Stimulated activated memory B cell treated with anti-CD40 and anti-IgM and Interleukin-4, amounts not matched to agents 10 μg/mL and 1 μg/mL and 100 μg/mL, for 72 hours (primary cell): ENCODE measurements around the gene SNU13.
"Not testable (repeated sequence)": the region's sequence is repeated elsewhere in the genome, so short reads cannot be mapped to it uniquely, and the experiment has no call there.

Source experiments
- ATAC-seq: fragments of 150-1000 bp; cut with Tn5 transposase; 2 replicates; pipeline ENCODE4 v1.10.0; 2021
- H3K27ac Mint-ChIP-seq: one replicate; pipeline ENCODE4 v1.8.0; 2022; ENCODE audit warnings: mild to moderate bottlenecking, mixed read lengths
- H3K27me3 Mint-ChIP-seq: one replicate; pipeline ENCODE4 v1.8.0; 2022; ENCODE audit warnings: mixed read lengths
- H3K36me3 Mint-ChIP-seq: one replicate; pipeline ENCODE4 v1.8.0; 2022; ENCODE audit warnings: mixed read lengths
- H3K4me1 Mint-ChIP-seq: one replicate; pipeline ENCODE4 v1.8.0; 2022; ENCODE audit warnings: mixed read lengths
- H3K4me3 Mint-ChIP-seq: one replicate; pipeline ENCODE4 v1.8.0; 2022; ENCODE audit warnings: mild to moderate bottlenecking, moderate library complexity, mixed read lengths
- H3K9me3 Mint-ChIP-seq: one replicate; pipeline ENCODE4 v1.8.0; 2022; ENCODE audit warnings: mixed read lengths

SNU13 gene

DNA sequence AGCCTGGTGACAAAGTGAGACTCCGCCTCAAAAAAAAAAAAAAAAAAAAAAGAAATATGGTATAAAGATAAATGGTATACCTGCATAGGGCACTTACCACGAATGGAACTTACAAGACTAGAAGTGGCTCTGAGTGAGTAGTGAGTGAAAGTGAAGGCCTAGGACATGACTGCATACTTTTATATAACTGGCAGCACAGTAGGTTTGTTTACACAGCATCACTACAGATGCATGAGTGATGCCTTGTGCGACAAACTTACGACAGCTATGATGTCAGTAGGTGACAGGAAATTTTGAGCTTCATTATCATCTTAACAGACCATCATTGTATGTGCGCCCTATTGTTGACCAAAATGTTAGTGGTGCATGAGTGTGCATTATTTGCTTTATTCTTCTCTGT is 49.9 kb downstream of the SNU13 start:
- peaks cover 46% of the 10 kb centered on the region for H3K36me3 Mint-ChIP-seq

DNA sequence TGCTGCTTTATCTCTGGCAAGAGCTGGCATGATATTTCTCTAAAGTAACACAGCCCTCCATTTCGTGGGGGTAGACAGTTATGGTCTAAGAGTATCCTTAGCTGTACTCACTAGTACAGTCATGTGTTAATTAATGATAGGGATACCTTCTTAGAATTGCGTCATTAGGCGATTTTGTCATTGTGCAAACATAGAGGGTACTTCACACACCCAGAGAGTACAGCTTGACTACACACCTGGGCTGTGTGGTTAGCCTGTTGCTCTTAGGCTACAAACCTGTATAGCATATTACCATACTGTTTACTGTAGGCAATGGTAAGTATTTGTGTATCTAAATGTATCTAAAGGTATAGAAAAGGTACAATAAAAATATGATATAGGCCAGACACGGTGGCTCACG is 50.5 kb downstream of the SNU13 start:
- Mint-ChIP-seq H3K4me3 (no peak overlapping the region), H3K27ac (no peak overlapping the region), H3K36me3 (peaks cover 46% of the 10 kb centered on the region), H3K4me1 (peaks cover 6% of the 10 kb centered on the region), H3K9me3 (no peaks in the 10 kb centered on the region), H3K27me3 (no peaks in the 10 kb centered on the region)
- ATAC-seq: no peak

More for the DNA sequence above, 49.9 kb downstream of the SNU13 start:
- H3K4me3 Mint-ChIP-seq: no peak overlapping the region
- no peak for ATAC-seq
- H3K27ac Mint-ChIP-seq: no peak overlapping the region
- peaks cover 6% of the 10 kb centered on the region for H3K4me1 Mint-ChIP-seq
- H3K9me3 Mint-ChIP-seq: no peaks in the 10 kb centered on the region
- H3K27me3 Mint-ChIP-seq: no peaks in the 10 kb centered on the region

DNA sequence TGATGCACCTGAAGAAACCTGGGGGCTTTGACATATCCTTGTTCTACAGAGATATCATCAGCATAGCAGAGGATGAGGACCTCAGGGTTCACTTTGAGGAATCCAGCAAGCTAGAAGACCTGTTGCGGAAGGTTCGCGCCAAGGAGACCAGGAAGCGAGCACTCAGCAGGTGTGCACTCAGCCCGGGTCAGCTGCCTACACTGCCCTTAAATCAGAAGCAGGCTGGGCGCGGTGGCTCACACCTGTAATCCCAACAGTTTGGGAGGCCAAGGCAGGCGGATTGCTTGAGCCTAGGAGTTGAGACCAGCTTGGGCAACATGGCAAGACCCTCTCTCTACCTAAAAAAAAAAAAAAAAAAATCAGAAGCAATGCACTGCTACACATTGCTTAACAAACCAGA is 51.0 kb downstream of the SNU13 start:
- H3K27me3 Mint-ChIP-seq, H3K4me1 Mint-ChIP-seq, ATAC-seq, H3K27ac Mint-ChIP-seq, H3K9me3 Mint-ChIP-seq, H3K4me3 Mint-ChIP-seq: not testable (repeated sequence)
- peaks cover 46% of the 10 kb centered on the region for H3K36me3 Mint-ChIP-seq

DNA sequence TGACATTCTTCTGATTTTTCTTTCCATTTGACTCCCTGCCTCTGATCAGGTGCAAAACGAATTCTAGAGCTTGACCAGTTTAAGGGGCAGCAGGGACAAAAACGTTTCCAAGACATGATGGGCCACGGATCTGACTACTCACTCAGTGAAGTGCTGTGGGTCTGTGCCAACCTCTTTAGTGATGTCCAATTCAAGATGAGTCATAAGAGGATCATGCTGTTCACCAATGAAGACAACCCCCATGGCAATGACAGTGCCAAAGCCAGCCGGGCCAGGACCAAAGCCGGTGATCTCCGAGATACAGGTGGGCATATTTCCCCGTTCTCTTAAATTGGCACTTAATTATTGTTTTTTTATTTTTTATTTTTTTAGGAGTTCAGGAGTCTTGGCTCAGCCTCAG is 52.2 kb downstream of the SNU13 start:
- Mint-ChIP-seq H3K27me3 (no peaks in the 10 kb centered on the region), H3K36me3 (peaks cover 45% of the 10 kb centered on the region), H3K4me3 (no peak overlapping the region), H3K9me3 (no peaks in the 10 kb centered on the region), H3K4me1 (no peaks in the 10 kb centered on the region), H3K27ac (no peak overlapping the region)
- ATAC-seq: no peak

DNA sequence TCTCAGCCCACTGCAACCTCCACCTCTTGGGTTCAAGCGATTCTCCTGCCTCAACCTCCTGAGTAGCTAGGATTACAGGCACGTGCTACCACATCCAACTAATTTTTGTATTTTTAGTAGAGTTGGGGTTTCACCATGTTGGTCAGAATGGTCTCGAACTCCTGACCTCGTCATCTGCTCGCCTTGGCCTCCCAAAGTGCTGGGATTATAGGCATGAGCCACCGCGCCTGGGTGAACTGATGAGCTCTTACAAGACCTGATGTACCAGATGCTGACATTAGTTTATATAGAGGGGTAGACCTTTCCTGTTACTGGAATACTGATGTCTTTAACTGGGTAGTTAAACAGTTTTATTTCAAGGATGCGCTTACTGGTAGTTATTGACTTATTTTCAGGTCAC is 54.1 kb downstream of the SNU13 start:
- not testable (repeated sequence) for H3K27ac Mint-ChIP-seq, H3K27me3 Mint-ChIP-seq, ATAC-seq, H3K4me1 Mint-ChIP-seq, H3K9me3 Mint-ChIP-seq, H3K4me3 Mint-ChIP-seq
- peaks cover 36% of the 10 kb centered on the region for H3K36me3 Mint-ChIP-seq

DNA sequence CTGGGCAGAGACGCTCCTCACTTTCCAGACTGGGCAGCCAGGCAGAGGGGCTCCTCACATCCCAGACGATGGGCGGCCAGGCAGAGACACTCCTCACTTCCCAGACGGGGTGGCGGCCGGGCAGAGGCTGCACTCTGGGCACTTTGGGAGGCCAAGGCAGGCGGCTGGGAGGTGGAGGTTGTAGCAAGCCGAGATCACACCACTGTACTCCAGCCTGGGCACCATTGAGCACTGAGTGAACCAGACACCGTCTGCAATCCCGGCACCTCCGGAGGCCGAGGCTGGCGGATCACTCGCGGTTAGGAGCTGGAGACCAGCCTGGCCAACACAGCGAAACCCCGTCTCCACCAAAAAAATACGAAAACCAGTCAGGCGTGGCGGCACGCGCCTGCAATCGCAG is 57.1 kb downstream of the SNU13 start:
- not testable (repeated sequence) for H3K27ac Mint-ChIP-seq, ATAC-seq, H3K4me3 Mint-ChIP-seq, H3K27me3 Mint-ChIP-seq, H3K4me1 Mint-ChIP-seq, H3K9me3 Mint-ChIP-seq
- peaks cover 55% of the 10 kb centered on the region for H3K36me3 Mint-ChIP-seq

DNA sequence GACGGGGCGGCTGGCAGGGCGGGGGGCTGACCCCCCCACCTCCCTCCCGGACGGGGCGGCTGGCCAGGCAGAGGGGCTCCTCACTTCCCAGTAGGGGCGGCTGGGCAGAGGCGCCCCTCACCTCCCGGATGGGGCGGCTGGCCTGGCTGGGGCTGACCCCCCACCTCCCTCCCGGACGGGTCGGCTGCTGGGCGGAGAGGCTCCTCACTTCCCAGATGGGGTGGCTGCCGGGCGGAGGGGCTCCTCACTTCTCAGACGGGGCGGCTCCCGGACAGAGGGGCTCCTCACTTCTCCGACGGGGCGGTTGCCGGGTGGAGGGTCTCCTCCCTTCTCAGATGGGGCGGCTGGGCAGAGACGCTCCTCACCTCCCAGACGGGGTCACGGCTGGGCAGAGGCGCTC is 57.6 kb downstream of the SNU13 start:
- ATAC-seq, H3K4me1 Mint-ChIP-seq, H3K9me3 Mint-ChIP-seq, H3K27ac Mint-ChIP-seq, H3K4me3 Mint-ChIP-seq, H3K27me3 Mint-ChIP-seq: not testable (repeated sequence)
- H3K36me3 Mint-ChIP-seq: peaks cover 55% of the 10 kb centered on the region

DNA sequence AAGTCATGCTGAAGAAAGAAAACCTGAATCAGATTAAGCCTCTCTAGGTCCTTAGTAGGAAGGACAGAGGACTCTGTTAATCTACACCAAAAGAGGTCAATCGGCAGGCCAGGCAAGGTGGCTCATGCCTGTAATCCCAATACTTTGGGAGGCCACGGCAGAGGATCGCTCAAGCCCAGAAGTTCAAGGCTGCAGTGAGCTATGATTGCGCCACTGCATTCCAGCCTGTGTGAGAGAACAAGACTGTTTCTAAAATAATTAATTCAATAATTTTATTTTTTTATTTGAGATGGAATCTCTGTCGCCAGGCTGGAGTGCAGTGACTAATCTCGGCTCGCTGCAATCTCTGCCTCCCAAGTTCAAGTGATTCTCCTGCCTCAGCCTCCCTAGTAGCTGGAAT is 63.1 kb downstream of the SNU13 start:
- H3K9me3 Mint-ChIP-seq: no peaks in the 10 kb centered on the region
- peaks cover 36% of the 10 kb centered on the region for H3K36me3 Mint-ChIP-seq

More for the DNA sequence above, 63.1 kb downstream of the SNU13 start:
- no peak overlapping the region for H3K4me3 Mint-ChIP-seq
- peaks cover 19% of the 10 kb centered on the region for H3K4me1 Mint-ChIP-seq
- H3K27ac Mint-ChIP-seq: no peak overlapping the region
- H3K27me3 Mint-ChIP-seq: no peaks in the 10 kb centered on the region
- ATAC-seq: no peak
